AG04449 (cell line): ENCODE data around the gene PKN1.

ENCODE experiments used
- CTCF ChIA-PET: fragments of 350-600 bp; formaldehyde crosslinking; extraction: SDS; loops from one replicate; lab custom pipeline; 2021; ENCODE audit warnings: antibody characterized with exemption; lab: Yijun Ruan, JAX
- POLR2A ChIA-PET: fragments of 400-600, 350-600 bp; formaldehyde crosslinking; extraction: SDS; loops from one replicate; lab custom pipeline; 2020; ENCODE audit warnings: antibody characterized with exemption, inconsistent platforms; lab: Yijun Ruan, JAX
- DNase-seq: peaks from one replicate; pipeline ENCODE4 v3.0.0-alpha.2; 2010; ENCODE audit warnings: low read depth, low spot score
- H3K4me3 ChIP-seq: 2 replicates; pipeline ENCODE4 v1.5.1; 2011; ENCODE audit warnings: low read depth, mild to moderate bottlenecking, control low read depth, low read length
- TF ChIP-seq, protein P1 (sequence below): IDR thresholded peaks from one replicate; pipeline ENCODE4 v1.5.1; 2011; ENCODE audit warnings: mild to moderate bottlenecking, moderate library complexity, low read length, control low read depth, inconsistent platforms; ENCODE audit not compliant: insufficient read depth; ENCODE audit errors: missing control alignments

PKN1 gene

DNA sequence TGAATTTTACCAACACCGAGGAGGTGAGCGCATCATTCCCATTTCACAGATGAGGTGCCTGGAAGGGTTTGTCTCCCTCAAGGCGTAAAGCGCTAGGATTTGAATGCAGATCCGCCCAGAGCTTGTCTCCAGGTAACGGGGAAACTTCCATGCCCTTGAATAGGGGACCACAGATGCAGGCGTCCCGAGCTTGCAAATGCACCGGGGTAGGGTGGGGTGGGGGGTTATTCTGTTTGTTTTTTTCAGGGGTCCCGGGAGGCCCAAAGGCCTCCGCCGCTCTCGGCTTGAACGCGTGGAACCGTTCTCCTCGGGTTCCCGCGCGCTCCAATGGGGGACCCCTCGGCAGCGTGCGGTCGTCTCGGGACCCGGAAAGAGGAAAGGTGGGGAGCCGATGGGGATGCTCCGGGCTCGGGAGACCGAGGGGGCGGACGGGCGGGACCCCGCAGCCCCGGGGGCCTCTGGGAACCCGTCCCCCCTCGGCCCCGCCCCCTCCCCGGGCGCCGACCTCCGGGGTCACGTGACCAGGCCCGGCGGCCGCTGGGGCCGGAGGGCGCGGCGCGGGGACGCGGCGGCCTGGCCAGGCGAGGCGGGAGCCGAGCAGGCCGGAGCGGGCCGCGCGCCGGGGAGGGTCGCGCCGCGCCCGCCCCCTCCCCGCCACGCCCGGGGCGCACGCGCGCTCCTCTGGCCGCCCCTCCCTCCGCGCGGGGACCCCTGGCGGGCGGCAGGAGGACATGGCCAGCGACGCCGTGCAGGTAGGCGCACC, at the start of gene PKN1:
PKN1 (plus strand) TSS at position 516 of the 763 bp plus-strand sequence; CDS start at position 732, 216 bp downstream.
- TF ChIP-seq, protein P1, sequence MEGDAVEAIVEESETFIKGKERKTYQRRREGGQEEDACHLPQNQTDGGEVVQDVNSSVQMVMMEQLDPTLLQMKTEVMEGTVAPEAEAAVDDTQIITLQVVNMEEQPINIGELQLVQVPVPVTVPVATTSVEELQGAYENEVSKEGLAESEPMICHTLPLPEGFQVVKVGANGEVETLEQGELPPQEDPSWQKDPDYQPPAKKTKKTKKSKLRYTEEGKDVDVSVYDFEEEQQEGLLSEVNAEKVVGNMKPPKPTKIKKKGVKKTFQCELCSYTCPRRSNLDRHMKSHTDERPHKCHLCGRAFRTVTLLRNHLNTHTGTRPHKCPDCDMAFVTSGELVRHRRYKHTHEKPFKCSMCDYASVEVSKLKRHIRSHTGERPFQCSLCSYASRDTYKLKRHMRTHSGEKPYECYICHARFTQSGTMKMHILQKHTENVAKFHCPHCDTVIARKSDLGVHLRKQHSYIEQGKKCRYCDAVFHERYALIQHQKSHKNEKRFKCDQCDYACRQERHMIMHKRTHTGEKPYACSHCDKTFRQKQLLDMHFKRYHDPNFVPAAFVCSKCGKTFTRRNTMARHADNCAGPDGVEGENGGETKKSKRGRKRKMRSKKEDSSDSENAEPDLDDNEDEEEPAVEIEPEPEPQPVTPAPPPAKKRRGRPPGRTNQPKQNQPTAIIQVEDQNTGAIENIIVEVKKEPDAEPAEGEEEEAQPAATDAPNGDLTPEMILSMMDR, result peak; percentile 2
- ChIA-PET CTCF (interaction anchor here (0.9 to 3.4 kb wide), 8 partner anchors 11 to 296 kb away, joined by 3 to 45 read pairs (median 4); partner anchors contain the start of genes ASF1B and DDX39A), POLR2A (interaction anchor here (0.6 kb wide), 1 partner anchor 274 kb away, joined by 4 read pairs; no protein-coding TSS in a partner anchor)
- no peak for DNase-seq
- peak within 1 kb of the TSS; percentile 70 for H3K4me3 ChIP-seq

DNA sequence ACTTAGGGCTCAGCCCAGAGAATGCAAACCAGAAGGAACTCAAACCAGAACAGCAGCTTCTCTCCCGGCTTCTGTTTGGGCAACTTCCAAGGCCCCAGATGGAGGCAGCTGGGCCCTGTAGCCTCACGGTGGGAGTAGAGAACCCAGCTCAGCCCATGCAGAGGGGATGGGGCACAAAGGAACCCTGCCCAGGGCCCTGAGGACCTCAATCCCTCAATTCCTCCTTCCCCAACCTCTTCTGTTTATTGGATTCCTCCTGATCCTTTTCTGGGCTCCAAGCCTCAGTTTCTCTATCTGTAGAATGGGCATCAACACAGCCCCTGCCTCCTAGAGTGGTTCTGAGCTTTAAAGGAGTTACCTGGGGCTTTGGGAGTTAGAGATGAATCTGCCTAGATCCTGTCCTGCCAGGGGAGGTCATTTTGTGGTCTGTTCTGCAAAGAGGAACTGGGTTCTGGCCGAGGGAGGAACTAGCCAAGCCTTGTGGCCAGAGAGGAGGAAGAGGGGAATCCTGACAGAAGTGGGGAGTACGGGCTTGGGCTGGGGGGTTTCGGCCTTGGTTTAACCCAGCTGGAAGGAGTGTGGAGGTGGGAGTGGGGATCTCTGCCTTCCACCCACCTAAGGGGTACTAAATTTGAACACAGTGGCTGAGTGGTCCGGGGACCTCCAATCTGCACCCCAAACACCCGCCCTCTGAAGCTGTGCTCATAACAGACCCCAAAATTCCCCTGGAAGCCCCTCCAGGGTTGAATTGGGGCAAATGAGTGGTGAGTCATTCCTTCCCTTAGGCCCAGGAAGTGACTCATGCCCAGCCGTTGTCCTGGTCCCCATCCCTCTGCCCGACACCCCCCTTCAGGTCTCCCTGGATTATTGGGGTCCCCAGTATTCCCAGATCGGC, 49.2 kb upstream of the PKN1 start:
- peak overlapping the region; percentile 6 for H3K4me3 ChIP-seq
- CTCF ChIA-PET, result interaction anchor here (0.8 to 2.7 kb wide), 6 partner anchors 23 to 247 kb away, joined by 3 to 11 read pairs (median 4); partner anchors contain the start of gene ASF1B
- TF ChIP-seq, protein P1, result peak; percentile 3
- no peak for DNase-seq
- POLR2A ChIA-PET, result no interaction called here

DNA sequence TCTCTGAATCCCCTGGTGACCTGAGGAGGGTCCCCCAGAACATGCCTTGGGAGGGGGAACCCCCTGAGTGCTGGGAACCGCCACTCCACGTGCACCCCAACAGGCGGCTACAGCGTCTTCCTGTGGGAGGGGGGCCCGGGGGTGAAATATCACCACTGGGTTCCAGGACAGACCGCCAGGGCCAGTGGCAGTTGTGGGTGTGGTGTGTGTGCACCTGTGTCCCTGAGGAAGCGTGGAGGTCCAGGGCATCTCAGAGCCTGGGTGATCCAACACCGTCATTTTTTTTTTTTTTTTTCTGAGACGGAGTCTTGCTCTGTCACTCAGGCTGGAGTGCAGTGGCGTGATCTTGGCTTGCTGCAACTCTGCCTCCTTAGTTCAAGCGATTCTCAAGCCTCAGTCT, 47.6 kb upstream of the PKN1 start:
- no peak for DNase-seq
- ChIA-PET CTCF (no interaction called here), POLR2A (no interaction called here)
- no peak overlapping the region for H3K4me3 ChIP-seq
- TF ChIP-seq, protein P1, result no peak

DNA sequence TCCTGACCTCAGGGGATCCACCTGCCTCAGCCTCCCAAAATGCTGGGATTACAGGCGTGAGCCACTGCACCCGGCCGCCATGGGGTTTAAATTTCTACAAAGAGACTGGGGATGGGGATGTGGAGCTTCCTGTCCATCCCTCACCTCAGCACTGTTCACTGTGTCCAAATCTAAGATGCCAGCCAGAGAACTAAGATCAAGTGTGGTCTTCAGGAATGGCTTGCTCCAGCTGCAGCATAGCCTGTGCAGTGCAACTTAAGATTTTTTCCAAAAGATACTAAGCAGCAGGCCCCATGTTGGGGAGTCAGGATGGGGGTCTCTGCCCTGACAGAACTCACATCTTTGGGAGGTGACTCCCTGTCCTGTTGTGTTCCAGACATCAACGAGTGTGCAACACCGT, 42.6 kb upstream of the PKN1 start:
- POLR2A ChIA-PET, result no interaction called here
- CTCF ChIA-PET, result interaction anchor here (1.2 kb wide), 1 partner anchor 18 kb away, joined by 3 read pairs; no protein-coding TSS in a partner anchor
- no peak overlapping the region for H3K4me3 ChIP-seq
- no peak for DNase-seq
- TF ChIP-seq, protein P1, result no peak

DNA sequence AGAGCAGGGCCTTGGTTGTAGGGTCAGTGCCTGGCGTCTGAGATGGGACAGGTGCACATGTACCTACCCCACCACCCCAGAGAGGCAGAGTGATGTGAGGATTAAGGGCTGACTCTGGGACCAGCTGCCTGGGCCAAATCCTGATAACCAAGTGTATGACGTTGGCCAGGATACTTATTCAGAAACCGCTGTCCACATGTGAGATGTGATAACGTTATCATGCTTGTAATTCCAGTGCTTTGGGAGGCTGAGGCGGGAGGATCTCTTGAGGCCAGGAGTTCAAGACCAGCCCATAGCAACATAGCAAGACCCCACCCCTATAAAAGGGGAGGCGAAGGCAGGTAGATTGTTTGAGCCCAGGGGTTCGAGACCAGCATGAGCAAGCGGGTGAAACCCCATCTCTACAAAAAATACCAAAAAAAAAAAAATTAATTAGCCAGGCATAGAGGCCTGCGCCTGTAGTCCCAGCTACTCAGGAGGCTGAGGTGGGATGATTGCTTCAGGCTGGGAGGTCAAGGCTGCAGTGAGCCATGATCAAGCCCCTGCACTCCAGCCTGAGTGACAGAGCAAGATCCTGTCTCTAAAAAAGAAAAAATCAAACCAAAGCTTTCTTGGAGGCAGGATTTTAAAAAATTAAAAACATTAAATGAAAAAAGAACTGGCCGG, 41.8 kb upstream of the PKN1 start:
- CTCF ChIA-PET, result interaction anchor here (1.2 kb wide), 1 partner anchor 17 kb away, joined by 3 read pairs; no protein-coding TSS in a partner anchor

More for the DNA sequence above, 41.8 kb upstream of the PKN1 start:
- no peak overlapping the region for H3K4me3 ChIP-seq
- POLR2A ChIA-PET, result no interaction called here
- no peak for DNase-seq
- TF ChIP-seq, protein P1, result no peak
